GM18498 (cell line): Measurements from ENCODE around the gene CACNA1S.

Source experiments
- ATAC-seq: cut with Tn5 transposase; IDR thresholded peaks from one replicate; pipeline ENCODE4 v1.9.1; 2021; ENCODE audit warnings: mild to moderate bottlenecking, moderate library complexity; ENCODE audit not compliant: unreplicated experiment

Gene CACNA1S

DNA sequence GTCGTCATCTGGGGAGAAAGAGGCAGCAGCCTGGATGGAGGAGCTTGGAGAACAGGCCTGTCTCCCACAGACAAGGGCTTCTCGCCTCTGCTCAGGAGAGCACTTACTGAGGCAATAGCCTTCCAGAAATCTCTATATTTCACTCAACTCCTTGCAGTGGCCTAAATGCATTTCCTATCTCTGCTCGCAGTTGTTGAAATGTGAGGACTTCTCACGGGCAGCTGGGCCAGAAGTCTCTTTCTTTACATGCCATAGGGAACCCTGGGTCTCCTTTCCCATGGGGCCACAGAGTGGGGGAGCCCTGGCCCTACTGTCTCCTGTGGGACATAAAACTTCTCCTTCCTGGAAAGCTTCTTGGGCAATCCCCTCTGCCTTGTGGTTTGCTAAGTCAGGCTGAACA, 45.2 kb downstream of the CACNA1S start:
- no peak for ATAC-seq

DNA sequence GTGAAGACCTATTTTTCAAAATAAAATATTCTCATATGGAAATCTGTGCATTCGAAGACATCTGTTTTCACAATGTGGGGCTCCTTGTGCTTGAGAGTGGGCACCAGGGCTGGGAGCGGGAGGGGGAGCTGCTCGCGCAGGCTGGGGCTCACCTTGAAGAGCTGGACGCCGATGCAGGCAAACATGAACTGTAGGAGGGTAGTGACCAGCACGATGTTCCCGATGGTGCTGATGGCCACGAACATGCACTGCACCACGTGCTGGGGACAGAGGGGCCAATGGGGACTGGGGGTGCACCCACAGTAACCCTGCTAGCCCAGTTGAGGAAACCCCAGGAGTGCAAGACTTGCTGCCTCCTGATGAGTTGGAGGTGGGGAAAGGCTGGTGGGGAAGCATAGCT, 46.5 kb downstream of the CACNA1S start:
- no peak for ATAC-seq

GRCh38 chr1:201064806-201065205, 47.4 kb downstream of the CACNA1S start:
- ATAC-seq = no peak

DNA sequence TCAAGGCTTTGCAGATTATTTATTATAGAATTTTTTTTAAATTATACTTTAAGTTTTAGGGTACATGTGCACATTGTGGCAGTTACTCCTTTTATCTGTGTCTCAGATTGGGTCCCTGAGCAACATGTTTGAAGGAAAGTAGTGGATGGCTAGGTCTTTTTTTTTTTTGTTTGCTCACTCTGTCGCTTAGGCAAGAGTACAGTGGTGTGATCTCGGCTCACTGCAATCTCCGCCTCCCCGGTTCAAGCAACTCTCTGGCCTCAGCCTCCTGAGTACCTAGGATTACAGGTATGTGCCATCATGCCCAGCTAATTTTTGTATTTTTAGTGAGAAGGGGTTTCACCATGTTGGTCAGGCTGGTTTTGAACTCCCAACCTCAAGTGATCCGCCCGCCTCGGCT, 49.1 kb downstream of the CACNA1S start:
- ATAC-seq = no peak

- no peak for ATAC-seq
These were observed 49.6 kb downstream of the CACNA1S start for GRCh38 chr1:201062511-201063091.

GRCh38 chr1:201061886-201062285, 50.3 kb downstream of the CACNA1S start:
- no peak for ATAC-seq

DNA sequence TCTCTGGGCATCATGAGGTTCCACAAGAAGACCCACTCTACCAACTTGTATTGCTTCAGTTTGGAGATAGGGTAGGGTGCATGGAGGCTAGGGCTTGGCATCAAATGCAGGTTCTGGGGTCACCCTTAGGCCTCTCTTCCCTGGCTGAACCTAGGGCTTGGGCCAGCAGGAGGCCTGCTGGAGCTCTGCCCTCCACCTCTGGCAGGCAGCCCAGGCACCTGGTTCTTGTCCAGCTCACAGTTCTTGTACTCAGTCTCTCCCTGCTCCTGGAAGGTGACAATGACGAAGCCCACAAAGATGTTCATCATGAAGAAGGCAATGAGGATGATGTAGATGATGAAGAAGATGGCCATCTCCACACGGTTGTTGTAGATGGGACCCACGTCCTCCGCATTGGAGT, 51.2 kb downstream of the CACNA1S start:
- ATAC-seq = no peak

DNA sequence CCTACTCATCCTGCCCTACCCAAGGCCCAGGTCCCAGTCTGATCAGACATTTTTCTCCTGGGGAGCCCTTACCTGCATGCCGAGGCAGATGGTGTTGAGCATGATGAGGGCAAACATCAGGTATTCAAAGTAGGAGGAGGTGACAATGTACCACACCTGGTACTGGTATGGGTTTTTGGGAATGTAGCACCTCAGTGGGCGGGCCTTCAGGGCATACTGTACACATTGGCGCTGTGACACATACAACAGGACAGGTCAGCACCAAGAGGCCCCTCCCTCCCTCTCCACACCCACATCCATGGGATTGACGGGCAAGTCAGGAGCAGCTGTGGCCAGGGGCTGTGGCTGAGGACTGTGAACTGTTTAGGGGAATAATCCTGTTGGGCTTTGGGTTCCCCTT, 51.6 kb downstream of the CACNA1S start:
- no peak for ATAC-seq

GRCh38 chr1:201059871-201060555, 52.2 kb downstream of the CACNA1S start:
- no peak for ATAC-seq

GRCh38 chr1:201059401-201059800, 52.8 kb downstream of the CACNA1S start:
- no peak for ATAC-seq

- ATAC-seq = no peak
These were observed 58.1 kb downstream of the CACNA1S start for GRCh38 chr1:201054091-201054543.

DNA sequence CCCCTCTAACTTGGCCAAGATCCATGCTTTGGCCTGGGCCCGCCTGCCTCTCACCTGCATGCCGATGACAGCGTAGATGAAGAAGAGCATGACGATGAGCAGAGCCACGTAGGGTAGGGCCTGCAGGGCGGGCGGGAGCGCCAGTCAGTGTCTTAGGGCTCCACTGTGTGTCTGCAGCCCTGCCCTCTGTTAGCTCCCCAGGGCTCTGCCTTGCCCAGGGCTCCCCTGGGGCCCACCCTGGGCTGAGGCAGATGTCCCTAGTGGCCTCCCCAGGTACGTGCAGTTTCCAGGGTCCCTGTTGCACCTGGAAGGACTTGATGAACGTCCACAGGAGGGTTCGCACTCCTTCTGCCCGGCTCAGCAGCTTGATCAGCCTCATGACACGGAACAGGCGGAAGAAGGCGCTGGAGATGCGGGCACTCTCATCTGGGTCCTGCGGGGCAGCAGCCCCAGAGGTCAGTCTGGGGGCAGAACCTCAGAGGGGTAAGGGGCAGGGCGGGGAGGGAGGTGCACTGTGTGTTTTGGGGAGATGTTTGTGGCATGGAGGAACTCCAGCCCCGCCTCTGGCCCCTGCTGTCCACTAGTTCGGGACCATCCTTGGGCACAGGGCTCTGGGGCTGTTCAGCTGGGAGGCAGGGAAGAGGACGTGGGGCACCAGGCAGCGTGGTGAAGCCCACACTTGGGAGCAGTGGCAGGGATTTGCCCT, 58.9 kb downstream of the CACNA1S start:
- no peak for ATAC-seq

DNA sequence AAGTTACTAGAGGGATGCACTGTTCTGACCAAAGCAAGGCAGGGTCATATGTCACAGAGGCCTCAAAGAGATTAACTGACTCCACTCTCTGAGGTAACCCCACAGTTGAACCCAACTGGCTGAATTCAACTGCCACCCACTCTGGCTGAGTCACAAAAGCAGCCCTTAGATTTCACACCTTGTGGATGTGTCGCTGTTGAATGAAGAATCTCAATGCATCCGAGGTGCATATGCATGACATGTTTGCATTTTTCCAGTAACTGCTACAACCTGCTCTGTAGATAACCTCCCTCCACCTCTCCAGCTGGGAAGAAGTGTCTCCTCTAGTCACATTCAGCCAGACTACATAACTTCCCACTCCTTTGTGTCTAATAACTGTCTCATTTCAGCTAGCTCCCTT, 60.8 kb downstream of the CACNA1S start:
- no peak for ATAC-seq

DNA sequence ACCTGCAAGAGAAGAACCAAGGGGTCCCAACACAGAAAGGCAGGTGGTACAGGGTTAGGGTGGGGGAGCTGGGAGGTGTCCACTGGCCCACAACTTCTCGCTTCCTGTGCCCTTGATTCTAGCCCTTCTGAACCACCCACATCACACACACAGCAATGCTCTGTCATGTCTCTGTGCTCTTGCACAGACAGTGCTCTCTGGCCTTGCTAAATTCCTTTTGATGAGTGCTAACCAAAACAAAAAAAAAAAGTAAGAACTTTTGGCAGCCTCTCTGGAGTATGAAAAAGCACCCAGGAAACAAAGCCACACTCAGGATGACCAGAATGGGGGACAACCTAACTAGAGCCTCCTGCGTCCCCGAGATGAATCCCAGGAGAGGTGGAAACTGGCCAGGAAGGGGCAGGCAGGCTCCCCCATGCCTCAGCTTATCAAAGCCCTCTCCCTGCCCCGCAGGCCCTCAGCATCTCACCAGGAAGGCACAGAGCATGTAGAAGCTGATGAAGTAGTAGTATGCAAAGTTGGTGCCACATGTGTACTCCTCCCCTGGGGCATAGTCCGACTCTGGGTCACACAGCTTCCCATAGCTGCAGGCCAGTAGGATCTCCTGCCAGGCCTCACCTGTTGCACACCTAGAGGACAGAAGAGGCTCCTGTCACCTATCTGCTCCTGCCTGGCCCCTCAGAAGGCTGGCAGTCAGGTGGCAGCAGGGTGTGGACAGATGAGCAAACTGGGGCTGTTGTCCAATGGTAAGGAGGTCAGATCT, 61.5 kb downstream of the CACNA1S start:
- no peak for ATAC-seq

GRCh38 chr1:201049248-201049831, 62.9 kb downstream of the CACNA1S start:
- ATAC-seq = no peak

GRCh38 chr1:201048521-201048920, 63.7 kb downstream of the CACNA1S start:
- ATAC-seq = no peak

DNA sequence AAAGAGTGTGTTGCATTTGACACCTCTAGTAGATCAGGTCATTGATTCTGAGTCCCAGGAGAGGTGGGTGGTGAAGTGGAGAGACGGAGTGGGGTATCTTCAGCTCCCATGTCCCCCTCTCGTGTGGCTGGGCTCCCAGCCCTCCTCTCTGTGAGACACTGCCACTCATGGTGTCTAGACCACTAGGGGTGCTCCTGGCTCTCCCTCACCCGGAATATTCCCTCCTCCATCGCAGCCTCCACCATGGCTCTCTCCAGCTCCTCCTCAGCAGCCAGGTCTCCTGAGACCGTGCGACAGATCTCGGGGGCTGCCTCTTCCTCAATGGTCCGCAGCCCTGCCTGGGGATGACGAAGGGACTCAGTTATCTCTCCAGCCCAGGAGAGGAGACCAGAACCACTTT, 68.1 kb downstream of the CACNA1S start:
- no peak for ATAC-seq

DNA sequence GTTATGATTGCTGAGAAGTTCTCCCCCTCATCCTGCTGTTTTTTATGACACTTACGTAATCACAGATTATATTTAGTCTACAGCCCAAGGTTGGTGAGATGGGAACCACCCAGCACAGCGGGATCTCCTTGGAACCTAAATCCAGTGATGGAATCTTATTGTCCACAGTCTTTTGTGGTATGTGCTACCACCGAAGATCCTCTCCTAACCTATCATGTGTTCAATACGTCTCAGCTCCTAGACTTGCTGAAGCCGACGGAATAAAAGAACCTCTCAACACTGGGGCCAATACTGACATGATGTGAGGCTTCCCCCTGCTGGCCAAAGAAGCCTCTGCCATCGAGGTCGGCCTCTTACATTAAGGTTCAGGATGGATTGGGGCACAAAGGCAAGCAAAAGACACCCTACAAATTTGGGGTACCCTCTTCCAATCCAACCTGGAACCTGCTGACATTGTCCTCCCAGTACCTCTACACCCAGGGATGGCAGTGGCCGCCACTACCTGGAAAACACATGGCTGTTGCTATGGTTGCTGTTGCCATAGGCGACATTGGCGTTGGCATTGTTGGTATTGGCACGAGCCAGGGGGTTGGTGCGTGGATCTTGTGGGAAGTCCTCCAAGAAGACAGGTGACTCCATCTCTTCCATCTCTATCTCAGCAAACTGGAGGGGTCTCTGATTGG, 69.3 kb downstream of the CACNA1S start:
- ATAC-seq = peak; percentile 83

GRCh38 chr1:201041011-201041410, 71.2 kb downstream of the CACNA1S start:
- ATAC-seq = no peak

DNA sequence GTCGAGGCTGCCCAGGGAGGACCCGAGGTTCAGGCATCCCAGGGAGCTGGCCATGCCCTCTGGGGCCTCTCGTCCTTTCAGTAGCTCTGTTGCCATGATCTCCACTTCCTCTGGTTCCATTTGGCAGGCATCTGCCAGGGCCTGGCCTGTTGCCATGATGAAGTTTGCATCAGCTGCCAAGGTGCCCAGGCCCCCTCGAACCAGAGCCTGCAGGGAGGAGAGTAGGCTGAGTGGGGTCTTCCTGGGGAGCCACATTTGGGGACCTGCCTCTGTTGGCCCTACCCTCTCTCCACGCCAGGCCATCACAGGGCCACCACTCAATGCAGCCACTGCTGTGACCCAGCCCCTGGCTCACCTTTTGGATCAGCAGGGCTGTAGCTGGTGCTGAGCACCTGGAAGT, 72.3 kb downstream of the CACNA1S start:
- ATAC-seq = no peak

GRCh38 chr1:201039418-201039817, 72.8 kb downstream of the CACNA1S start:
- ATAC-seq = no peak
